GM19395 (cell line): Measurements from ENCODE around the gene POU3F1.

Experiments
- ATAC-seq: cut with Tn5 transposase; IDR thresholded peaks from one replicate; pipeline ENCODE4 v1.9.1; 2021; ENCODE audit warnings: mild to moderate bottlenecking, moderate library complexity; ENCODE audit not compliant: unreplicated experiment

POU3F1 gene

GRCh38 chr1:38006008-38006828 is 40.4 kb downstream of the POU3F1 start:
- no peak for ATAC-seq

- ATAC-seq, result no peak
Observed at GRCh38 chr1:38005195-38006007, 41.2 kb downstream of the POU3F1 start, which contains the start of gene FHL3. Gene FHL3, minus strand, starts transcription at chr1:38005514. Its CDS starts 6,102 bp downstream, at chr1:37999412.

GRCh38 chr1:38004284-38005108 is 42.1 kb downstream of the POU3F1 start:
- no peak for ATAC-seq

GRCh38 chr1:38003261-38004250 is 43.0 kb downstream of the POU3F1 start:
- no peak for ATAC-seq

- no peak for ATAC-seq
Observed at GRCh38 chr1:38000529-38001455, 45.8 kb downstream of the POU3F1 start.

- no peak for ATAC-seq
Observed at GRCh38 chr1:38000233-38000528, 46.4 kb downstream of the POU3F1 start.

- ATAC-seq, result no peak
Observed at GRCh38 chr1:37999430-38000232, 47.0 kb downstream of the POU3F1 start.

- no peak for ATAC-seq
Observed at GRCh38 chr1:37998913-37999429, 47.6 kb downstream of the POU3F1 start.

- no peak for ATAC-seq
Observed at GRCh38 chr1:37998089-37998808, 48.3 kb downstream of the POU3F1 start.

- ATAC-seq, result no peak
Observed at GRCh38 chr1:37997256-37998088, 49.1 kb downstream of the POU3F1 start.

GRCh38 chr1:37995751-37996345 is 50.7 kb downstream of the POU3F1 start:
- ATAC-seq, result peak; percentile 60

GRCh38 chr1:37994886-37995566 is 51.6 kb downstream of the POU3F1 start:
- no peak for ATAC-seq
